ENCODE data around the gene TIRAP.

The TIRAP gene

GRCh38 chr11:126280595-126280994, 2.3 kb upstream of the TIRAP start:
- no peak for TF ChIP-seq CTCF (IDR thresholded peaks at IDR 0.05)
- Mint-ChIP-seq H3K9me3 (no peaks in the 10 kb centered on the region), H3K4me1 (peaks cover 39% of the 10 kb centered on the region), H3K27me3 (ENCODE audit: low read depth, poor library complexity) (peaks cover under 1% of the 10 kb centered on the region), H3K4me3 (no peak overlapping the region), H3K27ac (no peak overlapping the region), H3K36me3 (ENCODE audit: low read depth) (peaks cover 16% of the 10 kb centered on the region)
- no peak for DNase-seq

GRCh38 chr11:126281245-126281644, 1.6 kb upstream of the TIRAP start:
- no peak for DNase-seq
- Mint-ChIP-seq H3K36me3 (ENCODE audit: low read depth) (peaks cover 11% of the 10 kb centered on the region), H3K4me3 (peak overlapping the region; percentile 90), H3K4me1 (peaks cover 39% of the 10 kb centered on the region), H3K27ac (no peak overlapping the region), H3K27me3 (ENCODE audit: low read depth, poor library complexity) (peaks cover 4% of the 10 kb centered on the region), H3K9me3 (no peaks in the 10 kb centered on the region)
- TF ChIP-seq CTCF (IDR thresholded peaks at IDR 0.05), result no peak

- TF ChIP-seq CTCF (IDR thresholded peaks at IDR 0.05), result no peak
- Mint-ChIP-seq H3K9me3 (no peaks in the 10 kb centered on the region), H3K4me1 (peaks cover 39% of the 10 kb centered on the region), H3K27ac (no peak overlapping the region), H3K27me3 (ENCODE audit: low read depth, poor library complexity) (peaks cover 5% of the 10 kb centered on the region), H3K4me3 (peak overlapping the region; percentile 90), H3K36me3 (ENCODE audit: low read depth) (peaks cover 12% of the 10 kb centered on the region)
- DNase-seq, result no peak
These were observed 1.2 kb upstream of the TIRAP start for GRCh38 chr11:126281666-126282175.

GRCh38 chr11:126282361-126282735, 545 bp upstream of the TIRAP start:
- H3K4me3 Mint-ChIP-seq, result peak overlapping the region; percentile 90
- H3K27me3 Mint-ChIP-seq (ENCODE audit: low read depth, poor library complexity), result peaks cover 7% of the 10 kb centered on the region
- H3K36me3 Mint-ChIP-seq (ENCODE audit: low read depth), result peaks cover 15% of the 10 kb centered on the region
- no peak for TF ChIP-seq CTCF (IDR thresholded peaks at IDR 0.05)
- peak; percentile 49 for DNase-seq
- H3K9me3 Mint-ChIP-seq, result no peaks in the 10 kb centered on the region
- H3K27ac Mint-ChIP-seq, result no peak overlapping the region
- H3K4me1 Mint-ChIP-seq, result peaks cover 39% of the 10 kb centered on the region

- Mint-ChIP-seq H3K9me3 (no peaks in the 10 kb centered on the region), H3K4me1 (peaks cover 30% of the 10 kb centered on the region), H3K4me3 (peak overlapping the region; percentile 6), H3K36me3 (ENCODE audit: low read depth) (peaks cover 11% of the 10 kb centered on the region), H3K27ac (no peak overlapping the region), H3K27me3 (ENCODE audit: low read depth, poor library complexity) (peaks cover 7% of the 10 kb centered on the region)
- DNase-seq, result no peak
- TF ChIP-seq CTCF (IDR thresholded peaks at IDR 0.05), result no peak
These were observed 1.9 kb downstream of the TIRAP start for GRCh38 chr11:126284829-126285228.

GRCh38 chr11:126288237-126288636, 5.3 kb downstream of the TIRAP start:
- TF ChIP-seq CTCF (IDR thresholded peaks at IDR 0.05), result no peak
- H3K9me3 Mint-ChIP-seq, result no peaks in the 10 kb centered on the region
- no peak for DNase-seq
- no peak overlapping the region for H3K4me3 Mint-ChIP-seq
- peaks cover 22% of the 10 kb centered on the region for H3K36me3 Mint-ChIP-seq (ENCODE audit: low read depth)
- peaks cover 10% of the 10 kb centered on the region for H3K4me1 Mint-ChIP-seq
- no peak overlapping the region for H3K27ac Mint-ChIP-seq
- H3K27me3 Mint-ChIP-seq (ENCODE audit: low read depth, poor library complexity), result peaks cover 11% of the 10 kb centered on the region
